Measurements from ENCODE around the gene CCDC192. TPM values are rescaled to one million over a fixed set of nuclear protein-coding genes. Genes with fewer than 3 reads are reported as not detected.

Gene CCDC192
- total RNA-seq, 1 experiment from 2014 or later = not detected

- BruUV-seq (replicated peaks) = no TSS peak
- Histone ChIP-seq H3K4me1 (peaks cover 19% of the 10 kb centered on the region), H3K4me3 (ENCODE audit: low read depth, low read length) (no peak overlapping the region), H3K27me3 (replicated peaks; ENCODE audit: control insufficient read depth, insufficient read depth, low read length) (no peaks in the 10 kb centered on the region), H3K9me3 (no peaks in the 10 kb centered on the region), H3K36me3 (ENCODE audit: control insufficient read depth, insufficient read depth, low read length) (no peaks in the 10 kb centered on the region)
- Mint-ChIP-seq H3K27me3 (ENCODE audit: insufficient read depth, unreplicated experiment) (no peaks in the 10 kb centered on the region), H3K4me3 (ENCODE audit: unreplicated experiment) (no peak overlapping the region), H3K9me3 (ENCODE audit: unreplicated experiment) (peaks cover 8% of the 10 kb centered on the region), H3K36me3 (ENCODE audit: insufficient read depth, unreplicated experiment) (no peaks in the 10 kb centered on the region), H3K27ac (ENCODE audit: unreplicated experiment) (no peak overlapping the region), H3K4me1 (ENCODE audit: low read depth, unreplicated experiment) (peaks cover 12% of the 10 kb centered on the region)
- TF ChIP-seq CTCF (IDR thresholded peaks at IDR 0.05; ENCODE audit: insufficient read depth in 1 of 2, low read depth in 1 of 2, low read length in 1 of 2, severe bottlenecking in 1 of 2, unreplicated experiment in 1 of 2) = no peak
- intact Hi-C loops (cut with micrococcal nuclease; ENCODE audit: unreplicated experiment) = loop anchor here (1.0 kb wide), 2 partner anchors 50 to 73 kb away; no protein-coding TSS in a partner anchor
- CTCF ChIA-PET = interaction anchor here (0.9 to 1.4 kb wide), 5 partner anchors 10 to 199 kb away, joined by 3 to 5 read pairs (median 3); no protein-coding TSS in a partner anchor
- DNase-seq = peak; percentile 23 to 38
- POLR2A ChIA-PET = no interaction called here
Measured at GRCh38 chr5:127885176-127885575, 182.0 kb downstream of the CCDC192 start.

GRCh38 chr5:127886081-127886480 is 182.9 kb downstream of the CCDC192 start:
- BruUV-seq (replicated peaks) = no TSS peak

GRCh38 chr5:127887282-127887681 is 184.1 kb downstream of the CCDC192 start:
- DNase-seq = no peak
- H3K36me3 ChIP-seq (ENCODE audit: control insufficient read depth, insufficient read depth, low read length) = no peaks in the 10 kb centered on the region
- ChIA-PET CTCF (no interaction called here), POLR2A (no interaction called here)
- Mint-ChIP-seq H3K27ac (ENCODE audit: unreplicated experiment) (no peak overlapping the region), H3K9me3 (ENCODE audit: unreplicated experiment) (peaks cover 8% of the 10 kb centered on the region), H3K27me3 (ENCODE audit: insufficient read depth, unreplicated experiment) (no peaks in the 10 kb centered on the region), H3K36me3 (ENCODE audit: insufficient read depth, unreplicated experiment) (no peaks in the 10 kb centered on the region), H3K4me3 (ENCODE audit: unreplicated experiment) (no peak overlapping the region), H3K4me1 (ENCODE audit: low read depth, unreplicated experiment) (peaks cover 21% of the 10 kb centered on the region)
- peaks cover 19% of the 10 kb centered on the region for H3K4me1 ChIP-seq
- H3K27me3 ChIP-seq (replicated peaks; ENCODE audit: control insufficient read depth, insufficient read depth, low read length) = no peaks in the 10 kb centered on the region
- intact Hi-C loops (cut with micrococcal nuclease; ENCODE audit: unreplicated experiment) = no loop called here
- no peaks in the 10 kb centered on the region for H3K9me3 ChIP-seq
- no peak for TF ChIP-seq CTCF (IDR thresholded peaks at IDR 0.05; ENCODE audit: insufficient read depth in 1 of 2, low read depth in 1 of 2, low read length in 1 of 2, severe bottlenecking in 1 of 2, unreplicated experiment in 1 of 2)
- no TSS peak for BruUV-seq (replicated peaks)
- no peak overlapping the region for H3K4me3 ChIP-seq (ENCODE audit: low read depth, low read length)

More at GRCh38 chr5:127886081-127886480, 182.9 kb downstream of the CCDC192 start:
- Histone ChIP-seq H3K9me3 (no peaks in the 10 kb centered on the region), H3K36me3 (ENCODE audit: control insufficient read depth, insufficient read depth, low read length) (no peaks in the 10 kb centered on the region), H3K27me3 (replicated peaks; ENCODE audit: control insufficient read depth, insufficient read depth, low read length) (no peaks in the 10 kb centered on the region), H3K4me1 (peaks cover 19% of the 10 kb centered on the region), H3K4me3 (ENCODE audit: low read depth, low read length) (no peak overlapping the region)
- Mint-ChIP-seq H3K27ac (ENCODE audit: unreplicated experiment) (no peak overlapping the region), H3K9me3 (ENCODE audit: unreplicated experiment) (peaks cover 8% of the 10 kb centered on the region), H3K27me3 (ENCODE audit: insufficient read depth, unreplicated experiment) (no peaks in the 10 kb centered on the region), H3K4me3 (ENCODE audit: unreplicated experiment) (no peak overlapping the region), H3K36me3 (ENCODE audit: insufficient read depth, unreplicated experiment) (no peaks in the 10 kb centered on the region), H3K4me1 (ENCODE audit: low read depth, unreplicated experiment) (peaks cover 13% of the 10 kb centered on the region)
- intact Hi-C loops (cut with micrococcal nuclease; ENCODE audit: unreplicated experiment) = no loop called here
- no peak for TF ChIP-seq CTCF (IDR thresholded peaks at IDR 0.05; ENCODE audit: insufficient read depth in 1 of 2, low read depth in 1 of 2, low read length in 1 of 2, severe bottlenecking in 1 of 2, unreplicated experiment in 1 of 2)
- no peak for DNase-seq
- ChIA-PET CTCF (interaction anchor here (0.9 kb wide), 1 partner anchor 73 kb away, joined by 4 read pairs; no protein-coding TSS in a partner anchor), POLR2A (no interaction called here)
